ENCODE data around the gene XPO1. TPM values are rescaled to one million over a fixed set of nuclear protein-coding genes. Genes with fewer than 3 reads are reported as not detected.

Gene XPO1
- total RNA-seq, 1 donor from 2014 or later: 217 TPM

- Mint-ChIP-seq H3K4me1 (peaks cover 53% of the 10 kb centered on the region), H3K27me3 (no peaks in the 10 kb centered on the region), H3K4me3 (no peak overlapping the region), H3K36me3 (ENCODE audit: low read depth) (peaks cover 13% of the 10 kb centered on the region), H3K9me3 (peaks cover 9% of the 10 kb centered on the region), H3K27ac (no peak overlapping the region)
- intact Hi-C loops (cut with micrococcal nuclease): loop anchor here (1.0 kb wide), 1 partner anchor 10 kb away; no protein-coding TSS in a partner anchor
- ATAC-seq (ENCODE audit: low read depth): no peak
- no peak for TF ChIP-seq CTCF (IDR thresholded peaks at IDR 0.05)
- no peak for DNase-seq
- ChIA-PET CTCF (no interaction called here), POLR2A (interaction anchor here (1.7 kb wide), 1 partner anchor 104 kb away, joined by 9 read pairs; the partner anchor contains the start of gene XPO1)
These were observed 104.5 kb downstream of the XPO1 start for GRCh38 chr2:61433606-61434005.

GRCh38 chr2:61432990-61433389 is 105.2 kb downstream of the XPO1 start:
- peaks cover 54% of the 10 kb centered on the region for H3K4me1 Mint-ChIP-seq
- DNase-seq: no peak
- H3K27ac Mint-ChIP-seq: no peak overlapping the region
- H3K4me3 Mint-ChIP-seq: no peak overlapping the region
- H3K9me3 Mint-ChIP-seq: peaks cover 8% of the 10 kb centered on the region
- intact Hi-C loops (cut with micrococcal nuclease): no loop called here
- CTCF ChIA-PET: no interaction called here
- no peaks in the 10 kb centered on the region for H3K27me3 Mint-ChIP-seq
- ATAC-seq (ENCODE audit: low read depth): no peak
- peaks cover 11% of the 10 kb centered on the region for H3K36me3 Mint-ChIP-seq (ENCODE audit: low read depth)
- POLR2A ChIA-PET: no interaction called here
- no peak for TF ChIP-seq CTCF (IDR thresholded peaks at IDR 0.05)

GRCh38 chr2:61431345-61431744 is 106.8 kb downstream of the XPO1 start:
- no peak overlapping the region for H3K27ac Mint-ChIP-seq
- intact Hi-C loops (cut with micrococcal nuclease): no loop called here
- ChIA-PET CTCF (interaction anchor here (1.0 kb wide), 1 partner anchor 11 kb away, joined by 3 read pairs; no protein-coding TSS in a partner anchor), POLR2A (interaction anchor here (2.0 kb wide), 1 partner anchor 39 kb away, joined by 5 read pairs; the partner anchor contains the start of gene USP34)
- no peak overlapping the region for H3K4me3 Mint-ChIP-seq
- H3K27me3 Mint-ChIP-seq: no peaks in the 10 kb centered on the region
- DNase-seq (no peak), ATAC-seq (ENCODE audit: low read depth) (no peak)
- H3K4me1 Mint-ChIP-seq: peaks cover 54% of the 10 kb centered on the region
- peaks cover 2% of the 10 kb centered on the region for H3K36me3 Mint-ChIP-seq (ENCODE audit: low read depth)
- TF ChIP-seq CTCF (IDR thresholded peaks at IDR 0.05): no peak
- no peaks in the 10 kb centered on the region for H3K9me3 Mint-ChIP-seq

Other genes with a start within 250 kb of the XPO1 start
- gene USP34, start 67.3 kb downstream of the XPO1 start, total RNA-seq: 142 and 176 TPM in 2 replicates

Measured in activated B cell treated with CpG ODN at 0.5 μM for 24 hours (primary cell).